KMS-11 (cell line): ENCODE data around the gene SERPINI1.

Source experiments
- H2AFZ ChIP-seq: fragments of 200-600 bp; sonication (generic); 2 replicates; pipeline ENCODE4 v1.6.1; 2016; ENCODE audit warnings: antibody characterized with exemption, mixed run types, low read depth
- H3K27ac ChIP-seq: fragments of 200-600 bp; sonication (generic); 2 replicates; pipeline ENCODE4 v1.6.1; 2016; ENCODE audit warnings: mild to moderate bottlenecking, mixed run types
- H3K27me3 ChIP-seq: fragments of 200-600 bp; sonication (generic); 2 replicates; pipeline ENCODE4 v1.6.1; 2017; ENCODE audit warnings: mild to moderate bottlenecking, low read depth, mixed run types, moderate library complexity; ENCODE audit not compliant: insufficient read depth
- H3K36me3 ChIP-seq: fragments of 200-600 bp; sonication (generic); 2 replicates; pipeline ENCODE4 v1.6.1; 2017; ENCODE audit warnings: mild to moderate bottlenecking, mixed run types; ENCODE audit not compliant: insufficient read depth
- H3K4me1 ChIP-seq: fragments of 200-600 bp; sonication (generic); 2 replicates; pipeline ENCODE4 v1.6.1; 2016; ENCODE audit warnings: mild to moderate bottlenecking, low read depth, mixed run types; ENCODE audit not compliant: poor library complexity, severe bottlenecking
- H3K4me2 ChIP-seq: fragments of 200-600 bp; sonication (generic); 2 replicates; pipeline ENCODE4 v1.7.0; 2016; ENCODE audit warnings: mild to moderate bottlenecking, mixed run types
- H3K4me3 ChIP-seq: fragments of 200-600 bp; sonication (generic); IDR thresholded peaks from 2 replicates; pipeline ENCODE4 v1.6.1; 2017; ENCODE audit warnings: low read depth, low read length, mixed read lengths; ENCODE audit not compliant: insufficient read depth
- H3K79me2 ChIP-seq: fragments of 200-600 bp; sonication (generic); 2 replicates; pipeline ENCODE4 v1.6.1; 2016; ENCODE audit warnings: low read depth, mixed run types; ENCODE audit not compliant: insufficient read depth
- H3K9ac ChIP-seq: fragments of 200-600 bp; sonication (generic); 2 replicates; pipeline ENCODE4 v1.6.1; 2016; ENCODE audit warnings: mild to moderate bottlenecking, mixed run types
- H4K20me1 ChIP-seq: fragments of 200-600 bp; sonication (generic); 2 replicates; pipeline ENCODE4 v1.6.1; 2016; ENCODE audit warnings: mild to moderate bottlenecking, mixed run types; ENCODE audit not compliant: insufficient read depth
- CTCF ChIP-seq: fragments of 200-600 bp; sonication (generic); conservative IDR thresholded peaks from 2 replicates; pipeline ENCODE4 v1.6.1; 2017; ENCODE audit warnings: low read depth, mild to moderate bottlenecking, antibody characterized with exemption, low read length, moderate library complexity, mixed read lengths

The SERPINI1 gene

GRCh38 chr3:167700926-167701325 is 34.6 kb upstream of the SERPINI1 start:
- Histone ChIP-seq H3K27ac (no peak overlapping the region), H3K4me2 (no peak overlapping the region), H2AFZ (no peak overlapping the region), H3K4me3 (no peak overlapping the region), H3K4me1 (peaks cover 6% of the 10 kb centered on the region), H3K27me3 (no peaks in the 10 kb centered on the region), H3K79me2 (no peaks in the 10 kb centered on the region), H3K9ac (no peak overlapping the region), H4K20me1 (0 out of 2 replicates have a peak, but pooled peaks cover 4% of the 10 kb centered on the region), H3K36me3 (0 out of 2 replicates have a peak, but pooled peaks cover 3% of the 10 kb centered on the region)
- no peak for TF ChIP-seq CTCF

GRCh38 chr3:167705840-167706239 is 29.7 kb upstream of the SERPINI1 start:
- Histone ChIP-seq H3K27me3 (no peaks in the 10 kb centered on the region), H2AFZ (no peak overlapping the region), H4K20me1 (0 out of 2 replicates have a peak, but pooled peaks cover 4% of the 10 kb centered on the region), H3K36me3 (peaks cover 3% of the 10 kb centered on the region; the same call in 1 of the 2 replicates), H3K27ac (no peak overlapping the region), H3K4me1 (peaks cover 14% of the 10 kb centered on the region), H3K79me2 (no peaks in the 10 kb centered on the region; the same call in 1 of the 2 replicates), H3K9ac (no peak overlapping the region), H3K4me3 (no peak overlapping the region), H3K4me2 (no peak overlapping the region)
- no peak for TF ChIP-seq CTCF

GRCh38 chr3:167709690-167710089 is 25.8 kb upstream of the SERPINI1 start:
- H3K4me1 ChIP-seq = peaks cover 14% of the 10 kb centered on the region
- H3K9ac ChIP-seq = no peak overlapping the region
- TF ChIP-seq CTCF = no peak
- H4K20me1 ChIP-seq = 0 out of 2 replicates have a peak, but pooled peaks cover 8% of the 10 kb centered on the region
- no peak overlapping the region for H2AFZ ChIP-seq
- no peak overlapping the region for H3K27ac ChIP-seq
- peaks cover 37% of the 10 kb centered on the region; the same call in 1 of the 2 replicates for H3K79me2 ChIP-seq
- no peaks in the 10 kb centered on the region; the same call in 1 of the 2 replicates for H3K36me3 ChIP-seq
- H3K4me2 ChIP-seq = no peak overlapping the region
- H3K4me3 ChIP-seq = no peak overlapping the region
- H3K27me3 ChIP-seq = no peaks in the 10 kb centered on the region

GRCh38 chr3:167710552-167710951 is 25.0 kb upstream of the SERPINI1 start:
- no peaks in the 10 kb centered on the region for H3K27me3 ChIP-seq
- no peaks in the 10 kb centered on the region; the same call in 1 of the 2 replicates for H3K36me3 ChIP-seq
- H3K4me1 ChIP-seq = peaks cover 12% of the 10 kb centered on the region
- H3K4me2 ChIP-seq = no peak overlapping the region
- H3K27ac ChIP-seq = no peak overlapping the region
- H3K4me3 ChIP-seq = no peak overlapping the region
- H3K9ac ChIP-seq = no peak overlapping the region
- H2AFZ ChIP-seq = no peak overlapping the region
- H3K79me2 ChIP-seq = peaks cover 39% of the 10 kb centered on the region; the same call in 1 of the 2 replicates
- peaks cover 8% of the 10 kb centered on the region; the same call in 1 of the 2 replicates for H4K20me1 ChIP-seq
- TF ChIP-seq CTCF = no peak
